ENCODE measurements around the gene TTLL1. TPM values are rescaled to one million over a fixed set of nuclear protein-coding genes. Genes with fewer than 3 reads are reported as not detected.
A peak's percentile ranks its signal among the peaks of the same experiment; 100 is the strongest.

The TTLL1 gene
- total RNA-seq, 1 experiment from 2014 or later = 5.5 TPM

DNA sequence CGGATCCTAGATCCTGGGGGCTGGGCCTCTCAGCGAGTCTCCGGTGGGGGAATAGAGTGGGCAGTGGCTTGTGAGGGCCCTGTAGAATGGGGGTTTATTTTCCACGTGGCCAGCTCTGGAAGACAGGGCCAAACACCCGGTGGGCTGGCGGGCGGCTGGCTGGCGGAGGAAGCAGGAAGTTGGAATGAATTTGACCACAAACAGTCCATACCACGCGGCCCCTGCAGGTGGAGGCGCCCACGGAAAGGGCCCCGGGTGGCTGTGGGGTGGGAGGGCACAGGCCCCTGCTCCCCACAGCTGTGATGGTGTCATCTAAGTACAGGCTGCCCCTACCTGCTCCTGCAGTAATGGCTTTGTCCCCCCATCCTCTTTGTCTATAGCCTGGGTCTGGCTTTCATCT lies 38.9 kb upstream of the TTLL1 start (continued):
- TF ChIP-seq, protein P1, sequence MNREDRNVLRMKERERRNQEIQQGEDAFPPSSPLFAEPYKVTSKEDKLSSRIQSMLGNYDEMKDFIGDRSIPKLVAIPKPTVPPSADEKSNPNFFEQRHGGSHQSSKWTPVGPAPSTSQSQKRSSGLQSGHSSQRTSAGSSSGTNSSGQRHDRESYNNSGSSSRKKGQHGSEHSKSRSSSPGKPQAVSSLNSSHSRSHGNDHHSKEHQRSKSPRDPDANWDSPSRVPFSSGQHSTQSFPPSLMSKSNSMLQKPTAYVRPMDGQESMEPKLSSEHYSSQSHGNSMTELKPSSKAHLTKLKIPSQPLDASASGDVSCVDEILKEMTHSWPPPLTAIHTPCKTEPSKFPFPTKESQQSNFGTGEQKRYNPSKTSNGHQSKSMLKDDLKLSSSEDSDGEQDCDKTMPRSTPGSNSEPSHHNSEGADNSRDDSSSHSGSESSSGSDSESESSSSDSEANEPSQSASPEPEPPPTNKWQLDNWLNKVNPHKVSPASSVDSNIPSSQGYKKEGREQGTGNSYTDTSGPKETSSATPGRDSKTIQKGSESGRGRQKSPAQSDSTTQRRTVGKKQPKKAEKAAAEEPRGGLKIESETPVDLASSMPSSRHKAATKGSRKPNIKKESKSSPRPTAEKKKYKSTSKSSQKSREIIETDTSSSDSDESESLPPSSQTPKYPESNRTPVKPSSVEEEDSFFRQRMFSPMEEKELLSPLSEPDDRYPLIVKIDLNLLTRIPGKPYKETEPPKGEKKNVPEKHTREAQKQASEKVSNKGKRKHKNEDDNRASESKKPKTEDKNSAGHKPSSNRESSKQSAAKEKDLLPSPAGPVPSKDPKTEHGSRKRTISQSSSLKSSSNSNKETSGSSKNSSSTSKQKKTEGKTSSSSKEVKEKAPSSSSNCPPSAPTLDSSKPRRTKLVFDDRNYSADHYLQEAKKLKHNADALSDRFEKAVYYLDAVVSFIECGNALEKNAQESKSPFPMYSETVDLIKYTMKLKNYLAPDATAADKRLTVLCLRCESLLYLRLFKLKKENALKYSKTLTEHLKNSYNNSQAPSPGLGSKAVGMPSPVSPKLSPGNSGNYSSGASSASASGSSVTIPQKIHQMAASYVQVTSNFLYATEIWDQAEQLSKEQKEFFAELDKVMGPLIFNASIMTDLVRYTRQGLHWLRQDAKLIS (CRISPR knock-in tag; IDR thresholded peaks at IDR 0.05; ENCODE audit: borderline replicate concordance) = no peak
- TF ChIP-seq, protein P2, sequence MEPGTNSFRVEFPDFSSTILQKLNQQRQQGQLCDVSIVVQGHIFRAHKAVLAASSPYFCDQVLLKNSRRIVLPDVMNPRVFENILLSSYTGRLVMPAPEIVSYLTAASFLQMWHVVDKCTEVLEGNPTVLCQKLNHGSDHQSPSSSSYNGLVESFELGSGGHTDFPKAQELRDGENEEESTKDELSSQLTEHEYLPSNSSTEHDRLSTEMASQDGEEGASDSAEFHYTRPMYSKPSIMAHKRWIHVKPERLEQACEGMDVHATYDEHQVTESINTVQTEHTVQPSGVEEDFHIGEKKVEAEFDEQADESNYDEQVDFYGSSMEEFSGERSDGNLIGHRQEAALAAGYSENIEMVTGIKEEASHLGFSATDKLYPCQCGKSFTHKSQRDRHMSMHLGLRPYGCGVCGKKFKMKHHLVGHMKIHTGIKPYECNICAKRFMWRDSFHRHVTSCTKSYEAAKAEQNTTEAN (CRISPR knock-in tag; IDR thresholded peaks at IDR 0.05) = no peak

DNA sequence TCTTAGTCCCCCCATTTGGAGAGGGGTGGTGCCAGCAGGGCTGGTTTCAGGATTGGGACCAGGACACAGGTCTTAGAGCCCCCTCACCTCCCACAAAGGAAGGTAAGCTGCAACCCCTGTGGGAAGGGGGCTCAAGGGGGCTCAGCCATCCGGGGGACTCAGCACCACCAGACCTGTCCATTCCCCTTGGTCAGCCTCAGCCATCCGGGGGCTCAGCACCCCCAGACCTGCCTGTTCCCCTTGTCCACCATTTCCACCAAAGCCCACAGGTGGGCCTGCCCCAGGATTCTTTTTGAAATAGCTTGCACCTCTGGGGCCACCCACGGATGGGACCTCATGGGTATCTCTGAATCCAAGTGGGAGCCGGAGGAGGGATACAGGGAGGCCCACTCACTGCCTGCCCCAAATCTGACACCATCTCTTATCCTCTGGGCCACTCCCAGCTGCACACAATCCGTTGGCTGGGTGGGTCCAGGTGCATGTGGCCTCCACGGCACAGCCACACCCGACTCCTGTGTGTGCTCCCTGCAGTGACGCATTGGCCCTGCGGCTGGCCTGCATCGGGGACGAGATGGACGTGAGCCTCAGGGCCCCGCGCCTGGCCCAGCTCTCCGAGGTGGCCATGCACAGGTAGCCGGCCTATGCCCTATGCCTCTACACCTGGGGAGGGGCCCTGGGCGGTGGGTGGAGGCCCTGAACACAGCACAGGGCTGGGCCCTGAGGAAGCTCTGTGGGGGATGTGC lies 38.1 kb upstream of the TTLL1 start:
- ATAC-seq = no peak
- Mint-ChIP-seq H3K4me1 (peaks cover 9% of the 10 kb centered on the region), H3K9me3 (no peaks in the 10 kb centered on the region), H3K27me3 (ENCODE audit: low read depth) (no peaks in the 10 kb centered on the region), H3K27ac (no peak overlapping the region), H3K36me3 (no peaks in the 10 kb centered on the region), H3K4me3 (no peak overlapping the region)
- ChIA-PET CTCF (interaction anchor here (0.9 kb wide), 1 partner anchor 260 kb away, joined by 3 read pairs; no protein-coding TSS in a partner anchor), POLR2A (interaction anchor here (0.6 kb wide), 1 partner anchor 39 kb away, joined by 5 read pairs; no protein-coding TSS in a partner anchor)
- DNase-seq (ENCODE audit: low spot score) = no peak
- TF ChIP-seq FOXP1 (CRISPR knock-in tag; IDR thresholded peaks at IDR 0.05; ENCODE audit: borderline replicate concordance) = no peak

DNA sequence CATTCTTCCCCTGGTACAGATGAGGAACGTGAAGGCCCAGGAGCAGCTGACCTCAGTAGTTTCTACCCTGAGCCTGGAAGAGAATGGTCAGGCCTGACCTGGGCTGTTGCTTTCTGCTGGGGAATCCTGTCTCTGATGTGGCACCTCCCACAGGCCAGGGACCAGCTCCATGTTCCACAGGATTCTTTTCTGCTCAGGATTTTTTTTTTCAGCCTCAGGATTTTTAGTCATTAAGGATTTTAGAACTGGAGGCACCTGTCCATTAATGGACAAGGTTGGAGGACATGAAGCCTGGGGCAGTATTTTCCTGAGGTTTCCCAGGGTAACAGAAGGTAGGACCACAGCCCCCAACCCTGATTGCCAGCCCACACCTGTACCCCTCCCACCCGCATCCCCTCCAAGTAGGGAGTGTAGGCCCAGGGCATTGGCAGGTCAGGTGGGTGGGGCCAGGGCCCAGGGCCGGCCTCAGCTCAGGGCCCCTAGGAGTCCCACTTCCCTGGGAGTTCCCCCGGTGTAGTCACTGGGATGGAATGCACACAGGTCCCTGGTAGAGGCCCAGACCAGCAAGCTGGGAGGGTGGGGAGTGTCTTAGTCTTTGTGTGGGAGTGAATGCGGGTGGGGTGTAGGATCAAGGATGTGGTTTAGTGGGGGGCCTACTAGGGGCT lies 37.4 kb upstream of the TTLL1 start:
- H3K4me3 Mint-ChIP-seq = no peak overlapping the region
- H3K4me1 Mint-ChIP-seq = peaks cover 9% of the 10 kb centered on the region
- no peaks in the 10 kb centered on the region for H3K9me3 Mint-ChIP-seq
- no peaks in the 10 kb centered on the region for H3K36me3 Mint-ChIP-seq
- ATAC-seq (no peak; the same call in 1 of the 2 replicates), DNase-seq (ENCODE audit: low spot score) (no peak)
- H3K27me3 Mint-ChIP-seq (ENCODE audit: low read depth) = no peaks in the 10 kb centered on the region
- 0 out of 2 replicates have a peak overlapping the region, but pooled peaks have one; percentile 19 for H3K27ac Mint-ChIP-seq
- ChIA-PET POLR2A (interaction anchor here (0.6 kb wide), 1 partner anchor 39 kb away, joined by 5 read pairs; no protein-coding TSS in a partner anchor), CTCF (no interaction called here)
- TF ChIP-seq, protein P3, sequence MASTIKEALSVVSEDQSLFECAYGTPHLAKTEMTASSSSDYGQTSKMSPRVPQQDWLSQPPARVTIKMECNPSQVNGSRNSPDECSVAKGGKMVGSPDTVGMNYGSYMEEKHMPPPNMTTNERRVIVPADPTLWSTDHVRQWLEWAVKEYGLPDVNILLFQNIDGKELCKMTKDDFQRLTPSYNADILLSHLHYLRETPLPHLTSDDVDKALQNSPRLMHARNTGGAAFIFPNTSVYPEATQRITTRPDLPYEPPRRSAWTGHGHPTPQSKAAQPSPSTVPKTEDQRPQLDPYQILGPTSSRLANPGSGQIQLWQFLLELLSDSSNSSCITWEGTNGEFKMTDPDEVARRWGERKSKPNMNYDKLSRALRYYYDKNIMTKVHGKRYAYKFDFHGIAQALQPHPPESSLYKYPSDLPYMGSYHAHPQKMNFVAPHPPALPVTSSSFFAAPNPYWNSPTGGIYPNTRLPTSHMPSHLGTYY (CRISPR knock-in tag; IDR thresholded peaks at IDR 0.05) = no peak
- TF ChIP-seq CBFB (CRISPR knock-in tag; IDR thresholded peaks at IDR 0.05; ENCODE audit: low read depth) = no peak
- no peak for TF ChIP-seq GTF2I (CRISPR knock-in tag; conservative IDR thresholded peaks at IDR 0.05)
- no peak for TF ChIP-seq ETV6 (CRISPR knock-in tag; IDR thresholded peaks at IDR 0.05)
- TF ChIP-seq, protein P4, sequence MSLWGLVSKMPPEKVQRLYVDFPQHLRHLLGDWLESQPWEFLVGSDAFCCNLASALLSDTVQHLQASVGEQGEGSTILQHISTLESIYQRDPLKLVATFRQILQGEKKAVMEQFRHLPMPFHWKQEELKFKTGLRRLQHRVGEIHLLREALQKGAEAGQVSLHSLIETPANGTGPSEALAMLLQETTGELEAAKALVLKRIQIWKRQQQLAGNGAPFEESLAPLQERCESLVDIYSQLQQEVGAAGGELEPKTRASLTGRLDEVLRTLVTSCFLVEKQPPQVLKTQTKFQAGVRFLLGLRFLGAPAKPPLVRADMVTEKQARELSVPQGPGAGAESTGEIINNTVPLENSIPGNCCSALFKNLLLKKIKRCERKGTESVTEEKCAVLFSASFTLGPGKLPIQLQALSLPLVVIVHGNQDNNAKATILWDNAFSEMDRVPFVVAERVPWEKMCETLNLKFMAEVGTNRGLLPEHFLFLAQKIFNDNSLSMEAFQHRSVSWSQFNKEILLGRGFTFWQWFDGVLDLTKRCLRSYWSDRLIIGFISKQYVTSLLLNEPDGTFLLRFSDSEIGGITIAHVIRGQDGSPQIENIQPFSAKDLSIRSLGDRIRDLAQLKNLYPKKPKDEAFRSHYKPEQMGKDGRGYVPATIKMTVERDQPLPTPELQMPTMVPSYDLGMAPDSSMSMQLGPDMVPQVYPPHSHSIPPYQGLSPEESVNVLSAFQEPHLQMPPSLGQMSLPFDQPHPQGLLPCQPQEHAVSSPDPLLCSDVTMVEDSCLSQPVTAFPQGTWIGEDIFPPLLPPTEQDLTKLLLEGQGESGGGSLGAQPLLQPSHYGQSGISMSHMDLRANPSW (CRISPR knock-in tag; conservative IDR thresholded peaks at IDR 0.05; ENCODE audit: low read depth) = no peak
- TF ChIP-seq, protein P5, sequence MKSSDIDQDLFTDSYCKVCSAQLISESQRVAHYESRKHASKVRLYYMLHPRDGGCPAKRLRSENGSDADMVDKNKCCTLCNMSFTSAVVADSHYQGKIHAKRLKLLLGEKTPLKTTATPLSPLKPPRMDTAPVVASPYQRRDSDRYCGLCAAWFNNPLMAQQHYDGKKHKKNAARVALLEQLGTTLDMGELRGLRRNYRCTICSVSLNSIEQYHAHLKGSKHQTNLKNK (CRISPR knock-in tag; IDR thresholded peaks at IDR 0.05) = no peak
- TF ChIP-seq, protein P2 (CRISPR knock-in tag; IDR thresholded peaks at IDR 0.05) = no peak
- no peak for TF ChIP-seq ZNF416 (CRISPR knock-in tag; IDR thresholded peaks at IDR 0.05)
- TF ChIP-seq JAZF1 (CRISPR knock-in tag; IDR thresholded peaks at IDR 0.05) = no peak
- TF ChIP-seq ATF1 (CRISPR knock-in tag; IDR thresholded peaks at IDR 0.05) = no peak
- TF ChIP-seq, protein P6, sequence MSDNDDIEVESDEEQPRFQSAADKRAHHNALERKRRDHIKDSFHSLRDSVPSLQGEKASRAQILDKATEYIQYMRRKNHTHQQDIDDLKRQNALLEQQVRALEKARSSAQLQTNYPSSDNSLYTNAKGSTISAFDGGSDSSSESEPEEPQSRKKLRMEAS (CRISPR knock-in tag; IDR thresholded peaks at IDR 0.05) = no peak
- TF ChIP-seq, protein P7, sequence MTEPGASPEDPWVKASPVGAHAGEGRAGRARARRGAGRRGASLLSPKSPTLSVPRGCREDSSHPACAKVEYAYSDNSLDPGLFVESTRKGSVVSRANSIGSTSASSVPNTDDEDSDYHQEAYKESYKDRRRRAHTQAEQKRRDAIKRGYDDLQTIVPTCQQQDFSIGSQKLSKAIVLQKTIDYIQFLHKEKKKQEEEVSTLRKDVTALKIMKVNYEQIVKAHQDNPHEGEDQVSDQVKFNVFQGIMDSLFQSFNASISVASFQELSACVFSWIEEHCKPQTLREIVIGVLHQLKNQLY (CRISPR knock-in tag; IDR thresholded peaks at IDR 0.05) = no peak
- TF ChIP-seq NR2C2 (CRISPR knock-in tag; IDR thresholded peaks at IDR 0.05) = no peak
- TF ChIP-seq, protein P8, sequence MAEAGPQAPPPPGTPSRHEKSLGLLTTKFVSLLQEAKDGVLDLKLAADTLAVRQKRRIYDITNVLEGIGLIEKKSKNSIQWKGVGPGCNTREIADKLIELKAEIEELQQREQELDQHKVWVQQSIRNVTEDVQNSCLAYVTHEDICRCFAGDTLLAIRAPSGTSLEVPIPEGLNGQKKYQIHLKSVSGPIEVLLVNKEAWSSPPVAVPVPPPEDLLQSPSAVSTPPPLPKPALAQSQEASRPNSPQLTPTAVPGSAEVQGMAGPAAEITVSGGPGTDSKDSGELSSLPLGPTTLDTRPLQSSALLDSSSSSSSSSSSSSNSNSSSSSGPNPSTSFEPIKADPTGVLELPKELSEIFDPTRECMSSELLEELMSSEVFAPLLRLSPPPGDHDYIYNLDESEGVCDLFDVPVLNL (CRISPR knock-in tag; IDR thresholded peaks at IDR 0.05; ENCODE audit: borderline replicate concordance, low read depth) = no peak
